ENCODE results near the gene LENG1.
A peak's percentile ranks its signal among the peaks of the same experiment; 100 is the strongest.
"Not testable (repeated sequence)": the region's sequence is repeated elsewhere in the genome, so short reads cannot be mapped to it uniquely, and the experiment has no call there.

LENG1 gene

GRCh38 chr19:54189735-54190502 lies 30.4 kb upstream of the LENG1 start:
- peak; percentile 98 for FAIRE-seq

GRCh38 chr19:54189145-54189734 lies 29.7 kb upstream of the LENG1 start, which contains the start of gene MBOAT7:
Gene MBOAT7, minus strand, starts transcription at chr19:54189580. Its CDS starts 1,072 bp downstream, at chr19:54188508.
- FAIRE-seq (no peak), DNase-seq (ENCODE audit: low spot score) (peak; percentile 76)

More at GRCh38 chr19:54189735-54190502, 30.4 kb upstream of the LENG1 start:
- peak; percentile 92 for DNase-seq (ENCODE audit: low spot score)

GRCh38 chr19:54188215-54188871 lies 28.8 kb upstream of the LENG1 start:
- DNase-seq (ENCODE audit: low spot score) (no peak), FAIRE-seq (no peak)

- FAIRE-seq (no peak), DNase-seq (ENCODE audit: low spot score) (no peak)
These were observed 27.4 kb upstream of the LENG1 start for GRCh38 chr19:54186934-54187381.

GRCh38 chr19:54186351-54186750 lies 26.8 kb upstream of the LENG1 start:
- FAIRE-seq, result no peak
- DNase-seq (ENCODE audit: low spot score), result no peak

- FAIRE-seq, result no peak
- DNase-seq (ENCODE audit: low spot score), result no peak
These were observed 23.9 kb upstream of the LENG1 start for GRCh38 chr19:54183431-54183830.

GRCh38 chr19:54181894-54182293 lies 22.4 kb upstream of the LENG1 start:
- not testable (repeated sequence) for FAIRE-seq; DNase-seq (ENCODE audit: low spot score)

- no peak for FAIRE-seq
- no peak for DNase-seq (ENCODE audit: low spot score)
These were observed 21.2 kb upstream of the LENG1 start for GRCh38 chr19:54180691-54181091.

- DNase-seq (ENCODE audit: low spot score) (no peak), FAIRE-seq (no peak)
These were observed 20.5 kb upstream of the LENG1 start for GRCh38 chr19:54179921-54180461.

GRCh38 chr19:54179262-54179852 lies 19.8 kb upstream of the LENG1 start:
- FAIRE-seq (no peak), DNase-seq (ENCODE audit: low spot score) (no peak)

GRCh38 chr19:54178581-54179261 lies 19.2 kb upstream of the LENG1 start:
- DNase-seq (ENCODE audit: low spot score) (no peak), FAIRE-seq (no peak)

DNA sequence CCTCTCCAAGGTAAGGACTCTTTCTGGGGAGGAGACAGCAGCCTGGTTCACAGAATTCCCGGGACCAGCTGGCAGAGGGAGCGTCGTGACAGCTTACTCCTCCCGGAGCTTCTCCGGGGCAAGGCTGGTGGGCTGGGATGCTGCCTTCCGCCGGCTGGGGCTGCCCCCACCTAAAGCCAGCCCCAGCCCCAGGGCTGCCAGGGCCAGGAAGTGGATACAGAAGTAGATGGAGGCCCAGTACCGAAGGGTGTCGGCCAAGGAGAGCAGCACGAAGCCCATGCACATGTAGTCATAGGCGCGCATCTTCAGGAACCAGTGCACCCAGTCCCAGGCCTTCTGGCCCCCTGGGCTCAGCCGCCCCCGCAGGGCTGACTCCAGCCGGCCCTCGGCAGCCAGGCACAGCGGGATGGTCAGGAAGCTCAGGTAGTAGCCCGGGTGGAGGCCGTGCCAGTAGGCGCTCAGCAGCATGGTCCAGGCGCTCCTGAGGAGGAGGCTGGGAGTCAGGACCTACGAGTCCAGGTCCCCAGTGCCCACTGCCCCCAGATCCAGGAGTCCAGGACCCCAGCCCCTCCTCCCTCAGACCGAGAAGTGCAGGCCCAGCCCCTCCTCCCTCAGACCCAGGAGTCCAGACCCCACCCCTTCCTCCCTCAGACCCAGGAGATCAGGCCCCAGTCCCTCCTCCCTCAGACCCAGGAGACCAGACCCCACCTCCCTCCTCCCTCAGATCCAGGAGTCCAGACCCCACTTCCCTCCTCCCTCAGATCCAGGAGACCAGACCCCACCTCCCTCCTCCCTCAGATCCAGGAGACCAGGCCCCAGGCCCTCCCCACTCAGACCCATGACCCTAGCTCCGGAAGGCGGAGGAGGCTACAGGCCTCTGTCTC lies 14.7 kb upstream of the LENG1 start:
- FAIRE-seq, result no peak

GRCh38 chr19:54173359-54173699 lies 13.8 kb upstream of the LENG1 start:
- DNase-seq (ENCODE audit: low spot score), result no peak
- no peak for FAIRE-seq

More for the DNA sequence above, 14.7 kb upstream of the LENG1 start:
- DNase-seq (ENCODE audit: low spot score), result no peak

- no peak for DNase-seq (ENCODE audit: low spot score)
- no peak for FAIRE-seq
These were observed 13.2 kb upstream of the LENG1 start, which contains the start of gene TMC4 for GRCh38 chr19:54172471-54173358. Gene TMC4, minus strand, starts transcription at chr19:54173160. Its CDS starts 43 bp downstream, at chr19:54173117.

DNA sequence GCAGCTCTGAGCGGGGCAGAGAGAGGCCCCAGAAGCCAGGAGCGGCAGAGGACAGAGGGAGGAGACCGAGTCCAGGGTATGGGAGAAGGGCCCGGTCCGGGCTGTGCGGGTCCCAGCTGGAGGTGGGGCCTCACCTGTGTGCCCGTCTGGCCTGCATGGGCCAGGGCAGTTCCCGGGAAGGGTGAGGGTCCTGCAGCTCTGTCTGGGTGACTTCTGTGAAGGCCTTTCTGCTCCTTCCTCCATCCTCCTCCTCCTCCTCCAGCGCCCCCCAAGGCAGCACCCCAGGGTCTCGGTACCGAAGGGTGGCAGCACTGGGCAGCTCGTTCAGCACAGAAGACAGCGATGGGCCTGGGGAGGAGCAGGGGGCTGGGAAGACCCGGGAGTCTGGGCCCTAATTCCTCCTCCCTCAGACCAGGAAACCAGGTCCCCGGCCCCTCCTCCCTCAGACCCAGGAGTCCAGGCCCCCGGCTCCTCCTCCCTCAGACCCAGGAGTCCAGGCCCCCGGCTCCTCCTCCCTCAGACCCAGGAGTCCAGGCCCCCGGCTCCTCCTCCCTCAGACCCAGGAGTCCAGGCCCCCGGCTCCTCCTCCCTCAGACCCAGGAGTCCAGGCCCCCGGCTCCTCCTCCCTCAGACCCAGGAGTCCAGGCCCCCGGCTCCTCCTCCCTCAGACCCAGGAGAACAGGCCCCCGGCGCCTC lies 12.4 kb upstream of the LENG1 start:
- not testable (repeated sequence) for DNase-seq (ENCODE audit: low spot score); FAIRE-seq

DNA sequence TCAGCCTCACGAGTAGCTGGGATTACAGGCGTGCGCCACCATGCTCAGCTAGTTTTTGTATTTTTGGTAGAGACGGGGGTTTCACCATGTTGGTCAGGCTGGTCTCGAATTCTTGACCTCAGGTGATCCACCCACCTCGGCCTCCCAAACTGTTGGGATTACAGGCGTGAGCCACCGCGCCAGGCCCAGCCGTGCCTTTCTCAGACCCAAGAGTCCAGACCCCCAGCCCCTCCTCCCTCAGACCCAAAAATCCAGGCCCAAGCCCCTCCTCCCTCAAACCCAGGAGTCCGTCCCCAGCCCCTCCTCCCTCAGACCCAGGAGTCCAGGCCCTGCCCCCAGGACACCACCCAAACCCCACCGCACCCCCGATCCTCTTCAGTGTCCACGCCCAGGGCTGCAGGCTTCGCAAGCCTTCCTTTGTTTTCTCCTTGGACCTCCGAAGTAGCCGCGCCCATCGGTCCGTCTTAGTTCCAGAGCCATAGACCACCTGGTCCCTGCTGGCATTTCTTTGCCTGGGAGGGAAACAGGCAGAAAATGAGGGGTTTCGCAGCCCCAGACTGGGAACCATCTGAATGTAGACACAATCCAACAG lies 9.7 kb upstream of the LENG1 start:
- DNase-seq (ENCODE audit: low spot score) (no peak), FAIRE-seq (no peak)

DNA sequence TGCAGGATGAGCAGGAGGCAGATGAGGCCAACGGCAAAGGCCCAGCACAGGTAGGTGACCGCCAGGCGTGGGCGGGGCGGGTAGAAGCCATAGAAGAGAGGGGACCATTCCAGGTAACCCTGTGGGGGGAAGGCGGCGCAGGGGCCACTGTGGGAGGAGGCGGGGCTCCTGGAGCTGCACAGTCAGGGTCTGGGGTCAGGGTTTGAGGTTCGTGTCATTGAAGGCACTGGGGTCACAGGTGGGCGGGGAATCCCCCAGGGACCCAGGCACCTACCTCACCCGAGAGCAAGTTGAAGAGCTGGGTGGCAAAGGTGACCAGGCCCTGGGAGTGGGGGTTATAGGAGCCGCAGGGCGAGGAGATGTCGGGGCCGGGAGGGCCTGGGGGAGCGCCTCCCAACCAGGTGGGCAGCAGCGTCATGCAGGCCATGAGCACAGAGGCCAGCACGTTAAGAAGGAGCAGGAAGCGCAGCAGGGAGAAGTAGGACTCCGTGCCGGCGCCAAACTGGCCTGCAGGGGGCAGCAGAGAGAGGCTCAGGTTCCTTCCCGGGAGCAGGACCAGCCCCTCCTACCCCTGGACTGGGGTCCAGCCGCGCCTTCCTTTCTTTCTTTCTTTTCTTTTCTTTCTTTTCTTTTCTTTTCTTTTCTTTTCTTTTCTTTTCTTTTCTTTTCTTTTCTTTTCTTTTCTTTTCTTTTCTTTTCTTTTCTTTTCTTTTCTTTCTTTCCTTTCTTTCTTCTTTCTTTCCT lies 8.8 kb upstream of the LENG1 start:
- no peak for FAIRE-seq
- DNase-seq (ENCODE audit: low spot score), result peak; percentile 88
